Parathyroid adenoma (tissue), 2 donors: ENCODE data around the gene BCDIN3D.

Experiments used
- H2AFZ ChIP-seq: fragments of 300-600 bp; sonication (generic); one replicate; pipeline ENCODE4 v1.7.0; 2017; ENCODE audit warnings: antibody characterized with exemption, mild to moderate bottlenecking
- H3K27ac ChIP-seq: fragments of 300-600 bp; sonication (generic); one replicate; pipeline ENCODE4 v1.7.0; 2017
- H3K27me3 ChIP-seq: fragments of 300-600 bp; sonication (generic); one replicate; pipeline ENCODE4 v1.7.0; 2017; ENCODE audit warnings: low read length; ENCODE audit not compliant: control insufficient read depth, insufficient read depth
- H3K36me3 ChIP-seq: fragments of 300-600 bp; sonication (generic); one replicate; pipeline ENCODE4 v1.7.0; 2017; ENCODE audit warnings: low read length; ENCODE audit not compliant: control insufficient read depth, insufficient read depth
- H3K4me1 ChIP-seq: fragments of 300-600 bp; sonication (generic); one replicate; pipeline ENCODE4 v1.7.0; 2017; ENCODE audit warnings: control low read depth
- H3K4me2 ChIP-seq: fragments of 300-600 bp; sonication (generic); one replicate; pipeline ENCODE4 v1.7.0; 2017; ENCODE audit warnings: low read length
- H3K4me3 ChIP-seq: fragments of 300-600 bp; sonication (generic); one replicate; pipeline ENCODE4 v1.7.0; 2017; ENCODE audit warnings: low read depth, low read length
- H3K79me2 ChIP-seq: fragments of 300-600 bp; sonication (generic); one replicate; pipeline ENCODE4 v1.7.0; 2017; ENCODE audit warnings: control low read depth
- H3K9ac ChIP-seq: fragments of 300-600 bp; sonication (generic); one replicate; pipeline ENCODE4 v1.7.0; 2017; ENCODE audit warnings: mild to moderate bottlenecking
- H3K9me3 ChIP-seq: fragments of 300-600 bp; sonication (generic); one replicate; pipeline ENCODE4 v1.7.0; 2017; ENCODE audit warnings: low read length; ENCODE audit not compliant: control insufficient read depth
- TF ChIP-seq, protein P1 (sequence below): fragments of 300-600 bp; sonication (generic); IDR thresholded peaks from one replicate; pipeline ENCODE4 v1.7.0; 2017; ENCODE audit warnings: antibody characterized with exemption, mild to moderate bottlenecking
- donor health status: primary hyperparathyroidism.

The BCDIN3D gene

DNA sequence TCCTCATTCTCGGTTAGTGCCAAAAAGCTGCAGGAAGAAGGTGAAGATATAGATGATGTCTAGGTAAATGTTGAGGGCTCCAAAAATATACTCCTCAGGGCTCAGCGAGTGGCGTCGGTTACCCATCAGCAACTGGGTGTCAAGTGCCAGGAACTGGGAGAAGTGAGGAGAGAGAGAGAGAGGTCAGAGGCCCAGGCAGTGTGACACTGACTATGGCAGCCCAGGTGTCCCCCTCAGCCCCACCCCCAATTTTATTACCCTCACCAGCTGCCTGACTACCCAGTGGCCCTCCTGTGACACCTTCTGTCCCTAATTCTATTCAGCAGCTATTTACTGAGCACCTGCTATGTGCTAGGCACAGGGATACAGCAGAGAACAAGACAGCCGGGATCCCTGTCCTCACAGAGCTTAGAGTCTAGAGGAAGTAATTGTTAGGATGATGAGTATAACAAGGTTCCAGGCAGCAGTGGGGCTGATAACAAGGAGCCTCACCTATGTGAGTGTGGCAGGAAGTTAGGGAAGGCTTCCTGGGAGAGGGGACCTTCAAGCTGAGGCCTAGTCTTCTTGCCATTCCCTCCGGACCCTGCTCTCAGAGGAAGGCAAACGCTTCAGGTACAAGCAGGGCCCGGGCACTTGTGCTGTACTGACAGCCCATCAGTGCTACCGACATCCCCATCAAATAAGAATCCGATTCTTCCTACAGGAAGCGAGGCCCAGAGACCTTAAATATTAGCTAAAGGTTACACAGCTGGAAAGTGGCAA is 27.8 kb upstream of the BCDIN3D start:
- Histone ChIP-seq H3K9me3 (no peaks in the 10 kb centered on the region), H3K27ac (peak overlapping the region; percentile 99), H3K27me3 (no peaks in the 10 kb centered on the region), H3K4me1 (peaks cover 77% of the 10 kb centered on the region), H3K79me2 (no peaks in the 10 kb centered on the region), H2AFZ (peak overlapping the region; percentile 6), H3K4me3 (no peak overlapping the region), H3K9ac (peak overlapping the region; percentile 31), H3K36me3 (no peaks in the 10 kb centered on the region), H3K4me2 (no peak overlapping the region)
- TF ChIP-seq, protein P1, sequence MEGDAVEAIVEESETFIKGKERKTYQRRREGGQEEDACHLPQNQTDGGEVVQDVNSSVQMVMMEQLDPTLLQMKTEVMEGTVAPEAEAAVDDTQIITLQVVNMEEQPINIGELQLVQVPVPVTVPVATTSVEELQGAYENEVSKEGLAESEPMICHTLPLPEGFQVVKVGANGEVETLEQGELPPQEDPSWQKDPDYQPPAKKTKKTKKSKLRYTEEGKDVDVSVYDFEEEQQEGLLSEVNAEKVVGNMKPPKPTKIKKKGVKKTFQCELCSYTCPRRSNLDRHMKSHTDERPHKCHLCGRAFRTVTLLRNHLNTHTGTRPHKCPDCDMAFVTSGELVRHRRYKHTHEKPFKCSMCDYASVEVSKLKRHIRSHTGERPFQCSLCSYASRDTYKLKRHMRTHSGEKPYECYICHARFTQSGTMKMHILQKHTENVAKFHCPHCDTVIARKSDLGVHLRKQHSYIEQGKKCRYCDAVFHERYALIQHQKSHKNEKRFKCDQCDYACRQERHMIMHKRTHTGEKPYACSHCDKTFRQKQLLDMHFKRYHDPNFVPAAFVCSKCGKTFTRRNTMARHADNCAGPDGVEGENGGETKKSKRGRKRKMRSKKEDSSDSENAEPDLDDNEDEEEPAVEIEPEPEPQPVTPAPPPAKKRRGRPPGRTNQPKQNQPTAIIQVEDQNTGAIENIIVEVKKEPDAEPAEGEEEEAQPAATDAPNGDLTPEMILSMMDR: no peak

DNA sequence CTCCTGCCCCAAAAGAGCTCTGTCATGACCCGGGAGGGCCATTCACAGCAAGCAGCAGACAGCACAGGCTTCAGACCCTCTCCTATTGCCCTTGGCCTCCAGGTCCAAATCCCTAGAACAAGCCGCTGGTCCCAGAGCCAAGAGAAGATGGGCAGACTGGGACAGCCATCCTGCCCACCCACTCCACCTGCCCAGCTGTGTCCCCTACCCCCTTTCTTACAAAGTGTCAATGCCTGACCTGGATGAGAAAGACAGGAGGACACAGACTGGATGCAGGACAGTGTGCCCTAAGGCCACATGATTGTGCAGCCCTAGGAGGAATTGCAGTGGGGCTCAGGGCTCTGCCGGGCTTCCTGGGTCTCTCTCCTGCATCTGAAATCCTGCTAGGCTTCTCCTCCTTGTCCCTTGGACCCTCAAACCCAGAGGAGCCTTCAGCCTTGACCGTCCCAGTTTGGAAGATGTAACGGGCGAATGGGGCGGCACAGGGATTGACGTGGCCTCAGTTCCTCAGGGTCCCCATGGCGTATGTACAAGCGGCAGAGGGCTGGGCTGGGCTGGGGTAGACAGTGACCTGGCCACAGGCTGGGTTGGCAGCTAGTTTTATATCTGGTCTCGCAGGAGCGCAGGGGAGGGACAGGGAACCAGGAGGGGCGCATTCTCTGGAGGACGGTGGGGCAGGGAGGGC is 27.1 kb upstream of the BCDIN3D start:
- TF ChIP-seq, protein P1: no peak
- peaks cover 70% of the 10 kb centered on the region for H3K4me1 ChIP-seq
- peak overlapping the region; percentile 37 for H3K4me3 ChIP-seq
- H3K9me3 ChIP-seq: no peaks in the 10 kb centered on the region
- H3K79me2 ChIP-seq: no peaks in the 10 kb centered on the region
- H3K27ac ChIP-seq: peak overlapping the region; percentile 99
- peak overlapping the region; percentile 54 for H3K4me2 ChIP-seq
- no peaks in the 10 kb centered on the region for H3K27me3 ChIP-seq
- H3K36me3 ChIP-seq: no peaks in the 10 kb centered on the region
- H2AFZ ChIP-seq: no peak overlapping the region
- peak overlapping the region; percentile 31 for H3K9ac ChIP-seq

DNA sequence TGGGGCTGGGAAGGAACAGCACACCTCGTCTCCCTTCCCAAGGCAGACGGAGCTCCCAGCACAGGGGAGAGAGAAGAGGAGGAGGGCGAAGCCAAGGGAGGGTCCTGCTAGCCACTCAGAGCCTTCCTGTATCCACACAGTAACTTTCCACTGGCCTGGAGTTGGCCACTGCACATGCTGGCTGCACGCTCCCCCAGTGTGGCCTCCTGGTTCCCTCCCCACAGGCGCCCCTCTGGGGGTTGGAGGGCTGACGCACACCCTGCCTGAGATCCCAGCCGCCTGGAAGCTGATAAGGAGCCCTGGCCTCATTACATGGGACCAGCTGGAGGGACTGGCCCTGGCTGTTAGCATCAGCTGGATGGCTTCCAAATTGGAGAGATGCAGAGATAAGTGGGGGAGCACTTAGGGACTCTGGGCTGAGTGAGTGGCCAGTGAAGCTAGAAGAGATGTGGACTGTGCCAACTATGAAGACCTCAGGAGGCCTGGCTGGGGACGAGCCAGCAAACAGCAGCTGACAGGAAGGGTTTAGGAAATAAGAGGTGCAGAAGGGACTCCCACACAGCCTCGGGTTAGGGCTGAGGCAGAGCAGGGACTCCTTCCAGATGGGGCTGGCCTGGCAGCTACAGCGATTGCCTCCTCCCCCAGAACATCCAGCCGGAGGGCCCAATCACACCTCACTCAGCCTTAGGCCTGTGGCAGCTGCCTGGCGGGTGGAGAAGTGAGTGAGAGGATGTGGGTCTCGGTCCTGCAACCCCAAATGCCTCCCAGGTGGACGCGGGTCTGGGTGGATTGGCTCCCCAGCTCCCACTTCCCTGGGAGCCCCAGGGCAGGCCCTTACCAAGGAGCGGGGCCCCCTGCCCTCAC is 26.3 kb upstream of the BCDIN3D start:
- Histone ChIP-seq H3K4me1 (peaks cover 75% of the 10 kb centered on the region), H2AFZ (peak overlapping the region; percentile 61), H3K4me2 (peak overlapping the region; percentile 54), H3K9ac (peak overlapping the region; percentile 31), H3K27me3 (no peaks in the 10 kb centered on the region), H3K27ac (peak overlapping the region; percentile 99), H3K4me3 (peak overlapping the region; percentile 37), H3K79me2 (no peaks in the 10 kb centered on the region), H3K9me3 (no peaks in the 10 kb centered on the region), H3K36me3 (no peaks in the 10 kb centered on the region)
- TF ChIP-seq, protein P1: no peak

DNA sequence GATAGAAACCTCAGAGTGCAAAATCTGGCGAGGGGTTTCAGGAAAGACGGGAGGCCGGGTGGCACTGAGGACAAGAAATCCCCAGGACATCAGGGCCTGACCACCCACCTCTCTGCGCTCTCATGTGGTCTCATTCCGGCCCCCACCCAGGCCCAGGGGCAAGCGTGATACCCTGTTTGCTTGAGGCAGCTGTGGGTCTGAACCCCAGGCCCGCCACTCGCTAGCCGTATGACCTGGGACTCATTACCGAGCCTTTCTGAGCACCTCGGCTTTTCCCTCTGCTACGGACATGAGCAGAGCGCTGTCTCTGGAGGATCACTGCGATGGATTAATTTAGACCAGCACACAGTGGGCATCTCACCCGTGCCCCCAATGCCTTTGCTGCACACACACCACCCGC is 25.5 kb upstream of the BCDIN3D start:
- TF ChIP-seq, protein P1: no peak
- peak overlapping the region; percentile 99 for H3K27ac ChIP-seq
- H3K4me3 ChIP-seq: peak overlapping the region; percentile 37
- no peaks in the 10 kb centered on the region for H3K9me3 ChIP-seq
- H3K36me3 ChIP-seq: no peaks in the 10 kb centered on the region
- peak overlapping the region; percentile 61 for H2AFZ ChIP-seq
- peak overlapping the region; percentile 23 for H3K9ac ChIP-seq
- no peaks in the 10 kb centered on the region for H3K27me3 ChIP-seq
- peaks cover 71% of the 10 kb centered on the region for H3K4me1 ChIP-seq
- no peaks in the 10 kb centered on the region for H3K79me2 ChIP-seq
- peak overlapping the region; percentile 54 for H3K4me2 ChIP-seq
